ENCODE data around the gene EDRF1. TPM values are rescaled to one million over a fixed set of nuclear protein-coding genes. Genes with fewer than 3 reads are reported as not detected.

Gene EDRF1
- total RNA-seq, 1 experiment from 2014 or later = 32.9 TPM

- Mint-ChIP-seq H3K4me3 (no peak overlapping the region), H3K4me1 (no peaks in the 10 kb centered on the region), H3K27ac (no peak overlapping the region), H3K27me3 (ENCODE audit: low read depth) (no peaks in the 10 kb centered on the region), H3K36me3 (peaks cover 89% of the 10 kb centered on the region), H3K9me3 (no peaks in the 10 kb centered on the region)
- TF ChIP-seq RORB (CRISPR knock-in tag; IDR thresholded peaks at IDR 0.05) (no peak), CREM (CRISPR knock-in tag; IDR thresholded peaks at IDR 0.05) (no peak), ERG (CRISPR knock-in tag; IDR thresholded peaks at IDR 0.05) (no peak), TCF7 (CRISPR knock-in tag; IDR thresholded peaks at IDR 0.05; ENCODE audit: low read depth) (no peak)
- TF ChIP-seq, protein P1, sequence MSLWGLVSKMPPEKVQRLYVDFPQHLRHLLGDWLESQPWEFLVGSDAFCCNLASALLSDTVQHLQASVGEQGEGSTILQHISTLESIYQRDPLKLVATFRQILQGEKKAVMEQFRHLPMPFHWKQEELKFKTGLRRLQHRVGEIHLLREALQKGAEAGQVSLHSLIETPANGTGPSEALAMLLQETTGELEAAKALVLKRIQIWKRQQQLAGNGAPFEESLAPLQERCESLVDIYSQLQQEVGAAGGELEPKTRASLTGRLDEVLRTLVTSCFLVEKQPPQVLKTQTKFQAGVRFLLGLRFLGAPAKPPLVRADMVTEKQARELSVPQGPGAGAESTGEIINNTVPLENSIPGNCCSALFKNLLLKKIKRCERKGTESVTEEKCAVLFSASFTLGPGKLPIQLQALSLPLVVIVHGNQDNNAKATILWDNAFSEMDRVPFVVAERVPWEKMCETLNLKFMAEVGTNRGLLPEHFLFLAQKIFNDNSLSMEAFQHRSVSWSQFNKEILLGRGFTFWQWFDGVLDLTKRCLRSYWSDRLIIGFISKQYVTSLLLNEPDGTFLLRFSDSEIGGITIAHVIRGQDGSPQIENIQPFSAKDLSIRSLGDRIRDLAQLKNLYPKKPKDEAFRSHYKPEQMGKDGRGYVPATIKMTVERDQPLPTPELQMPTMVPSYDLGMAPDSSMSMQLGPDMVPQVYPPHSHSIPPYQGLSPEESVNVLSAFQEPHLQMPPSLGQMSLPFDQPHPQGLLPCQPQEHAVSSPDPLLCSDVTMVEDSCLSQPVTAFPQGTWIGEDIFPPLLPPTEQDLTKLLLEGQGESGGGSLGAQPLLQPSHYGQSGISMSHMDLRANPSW (CRISPR knock-in tag; conservative IDR thresholded peaks at IDR 0.05; ENCODE audit: low read depth) = no peak
- CTCF ChIA-PET = no interaction called here
- no peak for ATAC-seq
- DNase-seq (ENCODE audit: low spot score) = no peak
- POLR2A ChIA-PET = no interaction called here
Observed at GRCh38 chr10:125739994-125740679, 20.6 kb downstream of the EDRF1 start.

DNA sequence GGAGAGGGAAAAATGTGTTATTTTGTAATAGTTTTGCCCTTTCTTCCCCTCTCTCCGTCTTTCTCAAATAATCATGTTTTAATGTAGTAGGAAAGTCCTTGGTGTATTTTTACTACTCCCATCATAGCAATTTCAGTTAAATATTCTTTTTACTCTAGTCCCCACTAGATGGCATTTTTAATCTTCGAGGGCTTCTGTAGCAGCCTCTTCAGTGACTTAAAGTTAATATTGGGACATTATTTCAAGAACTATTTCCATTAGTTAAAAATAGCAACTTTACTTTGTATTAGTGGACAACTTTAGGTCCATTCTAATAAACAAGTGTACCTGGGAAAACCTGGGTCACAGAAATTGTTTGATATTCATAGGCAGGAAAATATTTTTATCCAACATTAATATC lies 23.0 kb downstream of the EDRF1 start:
- TF ChIP-seq SOX15 (CRISPR knock-in tag; IDR thresholded peaks at IDR 0.05) = no peak
- TF ChIP-seq MYBL2 (CRISPR knock-in tag; IDR thresholded peaks at IDR 0.05) = no peak
- TF ChIP-seq ESRRA (CRISPR knock-in tag; IDR thresholded peaks at IDR 0.05; ENCODE audit: borderline replicate concordance) = no peak
- no peak for TF ChIP-seq TCF7 (CRISPR knock-in tag; IDR thresholded peaks at IDR 0.05; ENCODE audit: low read depth)
- no peak for TF ChIP-seq FOXJ3 (CRISPR knock-in tag; IDR thresholded peaks at IDR 0.05; ENCODE audit: borderline replicate concordance)
- no peak for TF ChIP-seq OVOL2 (CRISPR knock-in tag; IDR thresholded peaks at IDR 0.05; ENCODE audit: borderline replicate concordance)
- TF ChIP-seq ETV6 (CRISPR knock-in tag; IDR thresholded peaks at IDR 0.05) = no peak
- TF ChIP-seq, protein P2, sequence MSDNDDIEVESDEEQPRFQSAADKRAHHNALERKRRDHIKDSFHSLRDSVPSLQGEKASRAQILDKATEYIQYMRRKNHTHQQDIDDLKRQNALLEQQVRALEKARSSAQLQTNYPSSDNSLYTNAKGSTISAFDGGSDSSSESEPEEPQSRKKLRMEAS (CRISPR knock-in tag; IDR thresholded peaks at IDR 0.05) = no peak
- no peak for TF ChIP-seq AFF4 (CRISPR knock-in tag; IDR thresholded peaks at IDR 0.05; ENCODE audit: borderline replicate concordance)
- TF ChIP-seq AR (CRISPR knock-in tag; IDR thresholded peaks at IDR 0.05) = no peak
- no peak for TF ChIP-seq ATF3 (CRISPR knock-in tag; conservative IDR thresholded peaks at IDR 0.05)
- TF ChIP-seq, protein P3, sequence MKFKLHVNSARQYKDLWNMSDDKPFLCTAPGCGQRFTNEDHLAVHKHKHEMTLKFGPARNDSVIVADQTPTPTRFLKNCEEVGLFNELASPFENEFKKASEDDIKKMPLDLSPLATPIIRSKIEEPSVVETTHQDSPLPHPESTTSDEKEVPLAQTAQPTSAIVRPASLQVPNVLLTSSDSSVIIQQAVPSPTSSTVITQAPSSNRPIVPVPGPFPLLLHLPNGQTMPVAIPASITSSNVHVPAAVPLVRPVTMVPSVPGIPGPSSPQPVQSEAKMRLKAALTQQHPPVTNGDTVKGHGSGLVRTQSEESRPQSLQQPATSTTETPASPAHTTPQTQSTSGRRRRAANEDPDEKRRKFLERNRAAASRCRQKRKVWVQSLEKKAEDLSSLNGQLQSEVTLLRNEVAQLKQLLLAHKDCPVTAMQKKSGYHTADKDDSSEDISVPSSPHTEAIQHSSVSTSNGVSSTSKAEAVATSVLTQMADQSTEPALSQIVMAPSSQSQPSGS (CRISPR knock-in tag; IDR thresholded peaks at IDR 0.05; ENCODE audit: borderline replicate concordance, low read depth) = no peak
- Mint-ChIP-seq H3K9me3 (no peaks in the 10 kb centered on the region), H3K4me3 (no peak overlapping the region), H3K36me3 (peaks cover 82% of the 10 kb centered on the region), H3K27me3 (ENCODE audit: low read depth) (no peaks in the 10 kb centered on the region), H3K27ac (no peak overlapping the region), H3K4me1 (no peaks in the 10 kb centered on the region)
- ChIA-PET POLR2A (no interaction called here), CTCF (no interaction called here)
- DNase-seq (ENCODE audit: low spot score) = no peak
- ATAC-seq = no peak
